Tibial artery (tissue), 4 donors: ENCODE measurements around the gene CCSAP.
A peak's percentile ranks its signal among the peaks of the same experiment; 100 is the strongest.

Experiments used
- DNase-seq, 2 donors: peaks; one replicate each; pipeline ENCODE4 v3.0.0-alpha.2; 2019
- H3K27ac ChIP-seq, 2 donors: fragments of 200-600 bp; sonication (generic) in 1 of 2; 1 replicate in 1 of 2; 2 replicates in 1 of 2; pipeline ENCODE4 v1.5.1; 2018 to 2019; ENCODE audit warnings: mild to moderate bottlenecking in 1 of 2
- H3K27me3 ChIP-seq, 2 donors: fragments of 200-600 bp; sonication (generic) in 1 of 2; one replicate each; pipeline versions ENCODE4 v1.5.1 to v1.6.0; 2016 to 2019
- H3K36me3 ChIP-seq, 3 donors: fragments of 200-600 bp; sonication (generic) in 2 of 3; one replicate each; pipeline ENCODE4 v1.5.1; 2016 to 2019; ENCODE audit warnings: mild to moderate bottlenecking in 2 of 3
- H3K4me1 ChIP-seq, 4 donors: fragments of 200-600 bp; sonication (generic) in 2 of 4; 1 replicate in 3 of 4; 2 replicates in 1 of 4; pipeline ENCODE4 v1.5.1; 2016 to 2019
- H3K4me3 ChIP-seq, 2 donors: fragments of 200-600 bp; sonication (generic) in 1 of 2; 1 replicate in 1 of 2; 2 replicates in 1 of 2; pipeline ENCODE4 v1.5.1; 2018 to 2019; ENCODE audit warnings: mild to moderate bottlenecking in 2 of 2
- H3K9me3 ChIP-seq, 3 donors: fragments of 200-600 bp; sonication (generic) in 1 of 3; one replicate each; pipeline ENCODE4 v1.5.1; 2016 to 2019
- CTCF ChIP-seq, 2 experiments: fragments of 200-600 bp in 1 of 2; fragments of 450-650 bp in 1 of 2; IDR thresholded peaks; one replicate each; pipeline ENCODE4 v1.5.1; 2017 to 2019; ENCODE audit warnings: antibody characterized with exemption in 2 of 2, mild to moderate bottlenecking in 1 of 2, moderate library complexity in 1 of 2
- intact Hi-C: fragments of 100-400 bp; cut with DNase I; formaldehyde crosslinking; loops from one replicate; pipeline ENCODE4 v1.15.0; 2023; ENCODE audit warnings: low total_unique reads

The CCSAP gene

GRCh38 chr1:229342656-229343569 lies at the start of gene CCSAP:
Gene CCSAP (minus strand): TSS chr1:229343047. CDS start chr1:229342465, 582 bp downstream.
- peaks cover 0 to 10% of the 10 kb centered on the region in 2 donors for H3K27me3 ChIP-seq
- peak within 1 kb of the TSS; percentile 68 to 99 for H3K4me3 ChIP-seq
- peak within 1 kb of the TSS; percentile 88 to 99 for H3K27ac ChIP-seq
- H3K4me1 ChIP-seq = peaks cover 0 to 25% (median 14%) of the 10 kb centered on the region in 4 donors
- no peaks in the 10 kb centered on the region for H3K9me3 ChIP-seq
- no peak for TF ChIP-seq CTCF (IDR thresholded peaks at IDR 0.05)
- intact Hi-C loops = loop anchor here (5.0 to 10.0 kb wide), 2 partner anchors 71 to 92 kb away; partner anchors contain the start of genes ACTA1 and RAB4A
- no peaks in the 10 kb centered on the region for H3K36me3 ChIP-seq
- peak; percentile 46 to 76 for DNase-seq

- Histone ChIP-seq H3K9me3 (peaks cover 0 to 4% (median 0%) of the 10 kb centered on the region in 3 donors), H3K27me3 (peaks cover 0 to 33% of the 10 kb centered on the region in 2 donors), H3K36me3 (no peaks in the 10 kb centered on the region), H3K4me3 (no peak overlapping the region), H3K4me1 (no peaks in the 10 kb centered on the region), H3K27ac (no peak overlapping the region)
- no peak for DNase-seq
- TF ChIP-seq CTCF (IDR thresholded peaks at IDR 0.05) = no peak
- intact Hi-C loops = no loop called here
These were observed 47.3 kb upstream of the CCSAP start for GRCh38 chr1:229390130-229390529.

- Histone ChIP-seq H3K9me3 (peaks cover 0 to 4% (median 0%) of the 10 kb centered on the region in 3 donors), H3K27me3 (peaks cover 0 to 27% of the 10 kb centered on the region in 2 donors), H3K4me1 (no peaks in the 10 kb centered on the region), H3K36me3 (no peaks in the 10 kb centered on the region), H3K27ac (no peak overlapping the region), H3K4me3 (no peak overlapping the region)
- no peak for DNase-seq
- intact Hi-C loops = no loop called here
- TF ChIP-seq CTCF (IDR thresholded peaks at IDR 0.05) = no peak
These were observed 46.2 kb upstream of the CCSAP start for GRCh38 chr1:229388897-229389580.

- H3K4me1 ChIP-seq = no peaks in the 10 kb centered on the region
- intact Hi-C loops = no loop called here
- peaks cover 0 to 32% of the 10 kb centered on the region in 2 donors for H3K27me3 ChIP-seq
- no peak for TF ChIP-seq CTCF (IDR thresholded peaks at IDR 0.05)
- H3K9me3 ChIP-seq = peaks cover 0 to 4% (median 0%) of the 10 kb centered on the region in 3 donors
- peak in 1 of 2 donors; percentile 31 for DNase-seq
- no peak overlapping the region for H3K27ac ChIP-seq
- H3K36me3 ChIP-seq = no peaks in the 10 kb centered on the region
- no peak overlapping the region for H3K4me3 ChIP-seq
These were observed 43.1 kb upstream of the CCSAP start for GRCh38 chr1:229385853-229386456.

GRCh38 chr1:229384822-229385221 lies 42.0 kb upstream of the CCSAP start:
- intact Hi-C loops = no loop called here
- no peak for DNase-seq
- no peak overlapping the region for H3K4me3 ChIP-seq
- no peak overlapping the region for H3K27ac ChIP-seq
- H3K36me3 ChIP-seq = no peaks in the 10 kb centered on the region
- no peaks in the 10 kb centered on the region for H3K9me3 ChIP-seq
- peaks cover 0 to 31% of the 10 kb centered on the region in 2 donors for H3K27me3 ChIP-seq
- TF ChIP-seq CTCF (IDR thresholded peaks at IDR 0.05) = no peak
- no peaks in the 10 kb centered on the region for H3K4me1 ChIP-seq
